ENCODE results near the gene NFIX.

NFIX gene

DNA sequence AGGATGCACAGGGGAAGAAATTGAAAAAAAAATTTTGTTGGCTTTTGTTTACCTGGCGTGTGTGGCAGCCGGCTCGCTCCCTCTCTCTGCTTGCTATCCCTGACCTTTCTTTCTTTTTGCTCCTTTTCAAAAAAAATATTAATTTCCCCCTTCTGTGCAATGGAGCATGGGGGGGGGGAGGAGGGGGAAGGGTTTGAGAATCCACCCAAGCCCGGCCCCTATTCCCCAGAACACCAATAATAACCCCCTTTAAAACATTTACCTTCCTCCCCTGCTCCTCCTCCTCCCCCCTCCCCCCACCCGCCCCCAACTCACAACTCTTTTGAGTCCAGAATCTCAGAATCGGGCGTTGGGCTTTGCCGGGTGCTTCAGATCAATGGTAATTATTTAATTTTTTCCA lies 28.4 kb downstream of the NFIX start:
- TF ChIP-seq, protein P1, sequence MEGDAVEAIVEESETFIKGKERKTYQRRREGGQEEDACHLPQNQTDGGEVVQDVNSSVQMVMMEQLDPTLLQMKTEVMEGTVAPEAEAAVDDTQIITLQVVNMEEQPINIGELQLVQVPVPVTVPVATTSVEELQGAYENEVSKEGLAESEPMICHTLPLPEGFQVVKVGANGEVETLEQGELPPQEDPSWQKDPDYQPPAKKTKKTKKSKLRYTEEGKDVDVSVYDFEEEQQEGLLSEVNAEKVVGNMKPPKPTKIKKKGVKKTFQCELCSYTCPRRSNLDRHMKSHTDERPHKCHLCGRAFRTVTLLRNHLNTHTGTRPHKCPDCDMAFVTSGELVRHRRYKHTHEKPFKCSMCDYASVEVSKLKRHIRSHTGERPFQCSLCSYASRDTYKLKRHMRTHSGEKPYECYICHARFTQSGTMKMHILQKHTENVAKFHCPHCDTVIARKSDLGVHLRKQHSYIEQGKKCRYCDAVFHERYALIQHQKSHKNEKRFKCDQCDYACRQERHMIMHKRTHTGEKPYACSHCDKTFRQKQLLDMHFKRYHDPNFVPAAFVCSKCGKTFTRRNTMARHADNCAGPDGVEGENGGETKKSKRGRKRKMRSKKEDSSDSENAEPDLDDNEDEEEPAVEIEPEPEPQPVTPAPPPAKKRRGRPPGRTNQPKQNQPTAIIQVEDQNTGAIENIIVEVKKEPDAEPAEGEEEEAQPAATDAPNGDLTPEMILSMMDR (conservative IDR thresholded peaks at IDR 0.05), result no peak
- H3K27ac ChIP-seq, result peak overlapping the region; percentile 100

DNA sequence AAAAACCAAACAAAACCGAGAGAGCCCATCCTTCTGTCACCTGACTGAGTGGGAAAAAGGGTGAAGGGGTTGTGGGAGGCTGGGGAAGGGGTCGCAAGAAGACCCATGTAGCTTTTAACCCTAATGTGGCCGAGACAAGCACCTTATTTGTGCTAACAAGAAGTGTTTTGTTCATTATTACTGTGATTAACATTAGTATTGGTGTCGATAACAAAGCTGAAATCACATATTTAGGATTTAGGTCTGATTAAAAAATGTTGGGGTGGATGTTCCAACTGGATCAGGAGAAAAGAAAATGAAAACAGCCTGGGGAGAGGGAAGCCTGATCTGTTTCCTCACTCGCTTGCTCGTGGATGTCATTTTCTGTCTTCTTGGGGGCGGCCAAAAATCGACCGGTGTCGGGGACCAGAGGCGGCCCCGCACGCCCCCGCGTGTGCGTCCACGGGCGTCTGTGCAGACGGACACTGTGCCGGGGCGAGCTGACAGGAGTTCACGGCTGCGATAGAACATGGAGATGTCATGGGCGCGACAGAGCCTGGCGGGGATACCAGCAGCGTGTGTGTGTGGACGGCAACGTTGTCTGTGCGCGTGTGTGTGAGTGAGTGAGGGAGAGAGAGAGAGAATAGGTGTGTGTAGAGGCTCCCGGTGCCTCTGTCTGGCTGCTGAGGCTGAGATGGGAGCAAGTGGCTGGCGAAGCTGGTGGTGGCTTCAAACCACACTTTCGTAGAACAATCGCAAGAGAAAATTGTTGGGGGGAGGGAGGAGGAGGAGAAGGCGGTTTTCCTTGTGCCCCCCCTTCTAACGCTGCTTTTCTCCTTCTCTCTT lies 29.1 kb downstream of the NFIX start:
- TF ChIP-seq, protein P1 (conservative IDR thresholded peaks at IDR 0.05), result no peak
- peak overlapping the region; percentile 100 for H3K27ac ChIP-seq

DNA sequence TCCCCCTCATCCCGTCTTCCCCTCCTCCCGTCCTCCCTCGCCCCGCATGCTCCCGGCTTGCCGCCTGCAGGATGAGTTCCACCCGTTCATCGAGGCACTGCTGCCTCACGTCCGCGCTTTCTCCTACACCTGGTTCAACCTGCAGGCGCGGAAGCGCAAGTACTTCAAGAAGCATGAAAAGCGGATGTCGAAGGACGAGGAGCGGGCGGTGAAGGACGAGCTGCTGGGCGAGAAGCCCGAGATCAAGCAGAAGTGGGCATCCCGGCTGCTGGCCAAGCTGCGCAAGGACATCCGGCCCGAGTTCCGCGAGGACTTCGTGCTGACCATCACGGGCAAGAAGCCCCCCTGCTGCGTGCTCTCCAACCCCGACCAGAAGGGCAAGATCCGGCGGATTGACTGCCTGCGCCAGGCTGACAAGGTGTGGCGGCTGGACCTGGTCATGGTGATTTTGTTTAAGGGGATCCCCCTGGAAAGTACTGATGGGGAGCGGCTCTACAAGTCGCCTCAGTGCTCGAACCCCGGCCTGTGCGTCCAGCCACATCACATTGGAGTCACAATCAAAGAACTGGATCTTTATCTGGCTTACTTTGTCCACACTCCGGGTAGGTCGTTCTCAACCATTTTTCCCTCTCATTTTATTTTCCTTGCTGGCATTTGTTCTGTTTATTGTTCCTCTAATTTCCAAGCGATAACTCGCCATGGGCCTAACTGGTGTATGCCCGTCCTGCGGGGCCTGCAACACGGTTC lies 29.8 kb downstream of the NFIX start:
- peak overlapping the region; percentile 100 for H3K27ac ChIP-seq
- TF ChIP-seq, protein P1 (conservative IDR thresholded peaks at IDR 0.05), result no peak

DNA sequence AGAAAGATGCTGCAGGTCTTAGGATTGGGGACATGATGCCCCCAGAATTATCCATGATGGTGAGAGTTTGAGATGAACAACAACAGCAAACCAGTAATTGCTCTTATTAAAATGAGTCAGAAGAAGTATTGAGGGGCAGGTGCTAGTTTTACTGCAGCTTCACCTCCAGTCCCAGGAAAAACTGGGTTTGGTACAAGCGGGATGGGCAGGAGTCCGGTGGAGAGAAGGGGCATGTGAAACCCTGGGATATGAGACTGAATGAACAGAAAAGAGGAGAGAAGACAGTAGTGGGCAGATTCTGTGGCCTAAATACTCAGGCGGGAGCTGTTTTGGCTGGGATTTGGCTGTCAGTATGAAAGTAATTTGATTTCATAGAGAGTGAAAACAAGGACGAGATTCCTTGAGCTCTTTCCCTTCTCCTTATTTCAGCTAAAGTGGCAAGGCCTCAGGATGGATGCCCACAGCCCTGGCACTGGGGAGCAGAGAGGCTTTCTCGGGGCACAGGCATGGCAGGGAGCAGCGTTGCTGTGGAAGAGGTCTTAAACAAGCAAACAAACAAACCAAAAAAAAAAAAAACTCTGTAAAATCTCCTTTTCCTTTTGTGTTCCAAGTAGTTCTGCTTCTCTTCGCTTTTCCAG lies 30.7 kb downstream of the NFIX start:
- TF ChIP-seq, protein P1 (conservative IDR thresholded peaks at IDR 0.05), result no peak
- peak overlapping the region; percentile 100 for H3K27ac ChIP-seq

DNA sequence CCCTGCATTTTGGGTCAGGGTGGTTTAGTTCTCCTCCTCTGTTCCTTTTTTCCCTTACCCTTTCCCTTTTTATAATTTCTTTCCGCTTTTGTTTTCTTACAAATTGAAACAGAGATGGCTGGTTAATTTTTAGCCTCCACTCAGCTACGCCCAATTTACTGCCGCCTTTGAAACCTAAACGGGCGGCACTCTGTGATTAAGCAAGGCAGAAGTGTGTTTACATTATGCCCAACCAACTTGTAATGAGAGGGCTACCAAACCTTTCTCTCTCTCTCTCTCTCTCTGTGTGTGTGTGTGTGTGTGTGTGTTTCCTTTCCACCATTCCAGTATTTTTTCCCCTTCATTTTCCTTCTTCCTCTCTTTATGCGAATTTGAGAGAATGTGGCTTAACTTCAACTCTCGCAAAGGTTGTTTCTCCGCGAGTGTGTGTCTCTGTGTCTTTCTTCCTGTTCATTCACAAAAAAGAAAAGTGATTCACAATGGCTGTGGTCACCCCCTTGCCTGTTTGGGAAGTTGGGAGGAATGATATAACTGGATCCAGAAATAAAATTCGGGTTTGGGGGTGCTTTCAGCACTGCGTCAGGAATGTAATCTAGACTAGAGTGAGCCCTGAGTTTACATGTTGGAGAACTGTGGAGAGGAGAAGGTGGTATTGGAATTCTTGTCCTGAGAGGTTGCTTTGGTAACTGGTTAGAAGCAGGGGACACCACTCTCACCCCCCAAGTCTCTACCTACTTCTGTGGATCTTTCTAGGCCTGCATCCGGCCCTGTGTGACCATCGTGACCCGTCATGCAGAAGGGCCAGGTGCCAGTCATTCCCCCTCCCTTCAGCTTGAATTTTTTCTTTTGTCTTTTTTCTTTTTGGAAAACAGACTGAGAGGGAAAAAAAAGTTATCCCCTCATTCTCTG lies 31.4 kb downstream of the NFIX start:
- TF ChIP-seq, protein P1 (conservative IDR thresholded peaks at IDR 0.05), result no peak
- peak overlapping the region; percentile 100 for H3K27ac ChIP-seq

DNA sequence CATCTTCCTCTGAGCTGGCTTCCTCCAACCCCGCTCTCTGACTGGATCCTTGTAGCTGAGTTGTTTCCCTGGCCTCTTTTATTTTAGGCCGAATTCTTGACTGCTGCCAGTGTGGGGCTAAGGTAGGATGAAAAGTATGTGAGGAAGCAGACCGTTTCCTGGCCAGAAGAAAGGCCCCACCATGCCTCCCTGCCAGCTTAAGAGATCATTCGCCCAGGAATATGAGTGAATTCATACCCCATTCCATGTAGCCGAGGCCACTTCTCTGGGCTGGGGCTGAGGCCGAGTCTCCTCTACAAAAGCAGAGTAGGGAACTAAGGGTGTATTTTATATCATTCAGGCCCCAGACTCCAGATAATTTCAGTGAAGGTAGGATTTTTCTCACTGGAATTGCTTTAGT lies 32.3 kb downstream of the NFIX start:
- TF ChIP-seq, protein P1 (conservative IDR thresholded peaks at IDR 0.05), result no peak
- peak overlapping the region; percentile 100 for H3K27ac ChIP-seq
